H7 (cell line): ENCODE results near the gene OSBPL7. TPM values are rescaled to one million over a fixed set of nuclear protein-coding genes. Genes with fewer than 3 reads are reported as not detected.

Source experiments
- DNase-seq: peaks from one replicate; pipeline ENCODE4 v3.0.0; 2012
- H3K27me3 ChIP-seq: 2 replicates; pipeline ENCODE4 v1.6.0; 2011; ENCODE audit warnings: mild to moderate bottlenecking, low read length; ENCODE audit not compliant: control insufficient read depth, insufficient read depth
- H3K36me3 ChIP-seq: replicated peaks from 2 replicates; pipeline ENCODE4 v1.5.1; 2011; ENCODE audit warnings: low read length; ENCODE audit not compliant: control insufficient read depth, insufficient read depth
- H3K4me3 ChIP-seq: 2 replicates; pipeline ENCODE4 v1.5.1; 2011; ENCODE audit warnings: low read depth, mild to moderate bottlenecking, control low read depth, low read length, moderate library complexity; ENCODE audit not compliant: insufficient read depth
- total RNA-seq: library from RNA; depleted of rRNA; stranded (reverse); fragments of >200 nt; shearing (Covaris generic); gene quantifications from 2 replicates; pipeline ENCODE4 v1.2.3, GENCODE V29; 2014

OSBPL7 gene
- total RNA-seq, 1 experiment from 2014 or later = 11.3 TPM

DNA sequence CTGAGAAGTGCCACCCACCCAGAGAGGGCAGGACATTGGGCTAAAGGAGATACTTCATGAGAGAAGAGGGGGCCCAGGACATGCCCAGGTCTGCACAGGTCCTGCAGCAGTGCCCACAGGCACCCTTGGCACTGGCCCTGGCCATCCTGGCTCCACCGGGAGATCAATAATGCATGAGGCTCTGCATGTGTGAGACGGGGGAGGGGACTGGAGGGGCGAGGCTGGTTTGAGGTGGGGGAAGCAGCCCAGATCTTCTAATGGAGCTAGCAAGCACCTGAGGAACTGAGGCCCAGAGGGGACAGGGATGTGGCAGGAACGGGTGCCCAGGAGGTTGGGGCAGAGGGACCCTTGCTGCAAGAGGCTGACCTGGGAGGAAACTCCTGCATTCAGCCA is 567 bp downstream of the OSBPL7 start:
- Histone ChIP-seq H3K27me3 (no peaks in the 10 kb centered on the region), H3K36me3 (peaks cover 9% of the 10 kb centered on the region), H3K4me3 (peak overlapping the region; percentile 67)
- peak; percentile 66 for DNase-seq

DNA sequence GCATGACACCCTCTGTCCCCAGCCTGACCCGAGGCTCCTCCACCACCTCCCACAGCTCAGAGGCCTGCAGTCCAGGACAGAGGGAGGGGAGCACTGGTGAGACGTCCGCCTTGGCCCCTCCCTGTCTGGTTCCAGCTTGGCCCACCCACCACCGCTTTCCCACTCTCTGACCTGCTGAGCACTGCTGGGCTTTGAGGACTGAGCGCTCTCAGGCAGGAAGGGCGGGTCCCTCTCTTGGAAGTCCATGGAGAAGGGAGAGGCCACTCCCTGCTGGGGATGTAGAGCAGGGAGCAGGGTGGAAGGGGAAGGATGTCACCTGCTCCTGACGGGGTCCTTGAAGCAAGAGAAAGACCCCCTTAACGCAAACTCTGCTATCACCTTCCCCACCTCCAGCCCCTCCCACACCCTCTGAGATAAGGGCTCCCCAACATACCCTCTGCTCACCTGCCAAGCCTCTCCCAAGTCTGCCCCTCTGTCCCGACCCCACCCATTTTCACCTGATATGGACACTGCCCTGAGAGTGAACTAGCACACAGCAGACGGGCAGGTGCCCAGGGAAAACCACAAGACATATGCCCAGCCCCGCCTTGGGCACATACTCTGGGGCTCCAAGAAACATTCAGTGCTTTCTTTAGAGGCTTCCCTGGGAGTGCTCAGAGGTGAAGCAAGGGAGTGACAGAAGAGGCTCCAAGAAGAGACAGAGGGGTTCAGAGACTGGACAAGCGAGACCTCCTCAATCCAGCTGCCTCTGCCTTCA is 1.4 kb downstream of the OSBPL7 start:
- Histone ChIP-seq H3K36me3 (peaks cover 10% of the 10 kb centered on the region), H3K4me3 (no peak overlapping the region), H3K27me3 (no peaks in the 10 kb centered on the region)
- no peak for DNase-seq

GRCh38 chr17:47819475-47819874 is 2.1 kb downstream of the OSBPL7 start:
- no peak for DNase-seq
- no peak overlapping the region for H3K4me3 ChIP-seq
- peaks cover 10% of the 10 kb centered on the region for H3K36me3 ChIP-seq
- no peaks in the 10 kb centered on the region for H3K27me3 ChIP-seq

- H3K4me3 ChIP-seq = no peak overlapping the region
- H3K27me3 ChIP-seq = no peaks in the 10 kb centered on the region
- DNase-seq = no peak
- H3K36me3 ChIP-seq = peaks cover 2% of the 10 kb centered on the region
These were observed 3.4 kb downstream of the OSBPL7 start for GRCh38 chr17:47818002-47818695.

DNA sequence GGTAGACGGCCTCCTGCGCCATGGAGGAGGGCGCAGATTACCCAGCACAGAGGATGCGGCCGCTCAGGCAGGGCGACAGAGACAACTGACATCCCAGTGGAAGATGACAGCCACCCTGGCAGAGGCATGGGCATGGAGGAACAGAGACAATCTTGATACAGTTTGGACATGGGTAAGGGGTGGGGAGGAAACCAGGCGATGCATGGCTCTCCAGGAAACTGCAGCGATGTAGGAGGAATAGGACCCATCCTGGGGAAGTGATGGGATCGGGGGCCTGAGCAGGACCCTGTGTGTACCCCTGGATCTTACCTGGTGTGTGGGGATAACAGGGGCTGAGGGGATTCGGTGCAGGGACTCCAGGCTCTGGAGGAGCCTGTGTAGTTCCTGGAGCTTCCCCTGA is 4.6 kb downstream of the OSBPL7 start:
- Histone ChIP-seq H3K36me3 (peaks cover 2% of the 10 kb centered on the region), H3K27me3 (no peaks in the 10 kb centered on the region), H3K4me3 (no peak overlapping the region)
- no peak for DNase-seq

- Histone ChIP-seq H3K27me3 (no peaks in the 10 kb centered on the region), H3K36me3 (peaks cover 2% of the 10 kb centered on the region), H3K4me3 (no peak overlapping the region)
- DNase-seq = no peak
These were observed 5.4 kb downstream of the OSBPL7 start for GRCh38 chr17:47816111-47816735.

- Histone ChIP-seq H3K4me3 (no peak overlapping the region), H3K36me3 (peaks cover 2% of the 10 kb centered on the region), H3K27me3 (no peaks in the 10 kb centered on the region)
- DNase-seq = no peak
These were observed 6.3 kb downstream of the OSBPL7 start for GRCh38 chr17:47815106-47815918.

GRCh38 chr17:47813512-47814031 is 8.0 kb downstream of the OSBPL7 start:
- DNase-seq = no peak
- Histone ChIP-seq H3K27me3 (no peaks in the 10 kb centered on the region), H3K4me3 (no peak overlapping the region), H3K36me3 (peaks cover 2% of the 10 kb centered on the region)

DNA sequence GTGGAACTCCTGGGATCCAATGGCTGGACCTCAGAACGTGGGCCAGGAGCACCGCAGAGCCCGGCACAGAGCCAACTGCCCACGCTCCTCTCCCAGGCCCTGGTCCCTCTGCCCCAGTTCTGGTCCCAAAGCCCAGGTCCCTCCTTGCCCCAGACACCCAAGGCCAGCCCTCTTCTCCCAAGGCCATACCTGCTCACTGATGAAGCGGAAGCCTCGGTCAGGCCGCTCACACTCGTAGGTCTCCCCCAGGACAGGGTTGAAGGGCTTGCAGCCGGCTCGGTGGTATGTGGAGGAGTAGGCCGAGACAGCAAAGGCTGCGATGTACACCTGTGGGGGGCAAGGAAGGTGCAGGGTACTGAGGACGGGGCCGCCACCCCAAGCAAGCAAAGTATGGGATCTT is 8.5 kb downstream of the OSBPL7 start:
- Histone ChIP-seq H3K4me3 (no peak overlapping the region), H3K27me3 (no peaks in the 10 kb centered on the region), H3K36me3 (peaks cover 2% of the 10 kb centered on the region)
- DNase-seq = peak; percentile 25

DNA sequence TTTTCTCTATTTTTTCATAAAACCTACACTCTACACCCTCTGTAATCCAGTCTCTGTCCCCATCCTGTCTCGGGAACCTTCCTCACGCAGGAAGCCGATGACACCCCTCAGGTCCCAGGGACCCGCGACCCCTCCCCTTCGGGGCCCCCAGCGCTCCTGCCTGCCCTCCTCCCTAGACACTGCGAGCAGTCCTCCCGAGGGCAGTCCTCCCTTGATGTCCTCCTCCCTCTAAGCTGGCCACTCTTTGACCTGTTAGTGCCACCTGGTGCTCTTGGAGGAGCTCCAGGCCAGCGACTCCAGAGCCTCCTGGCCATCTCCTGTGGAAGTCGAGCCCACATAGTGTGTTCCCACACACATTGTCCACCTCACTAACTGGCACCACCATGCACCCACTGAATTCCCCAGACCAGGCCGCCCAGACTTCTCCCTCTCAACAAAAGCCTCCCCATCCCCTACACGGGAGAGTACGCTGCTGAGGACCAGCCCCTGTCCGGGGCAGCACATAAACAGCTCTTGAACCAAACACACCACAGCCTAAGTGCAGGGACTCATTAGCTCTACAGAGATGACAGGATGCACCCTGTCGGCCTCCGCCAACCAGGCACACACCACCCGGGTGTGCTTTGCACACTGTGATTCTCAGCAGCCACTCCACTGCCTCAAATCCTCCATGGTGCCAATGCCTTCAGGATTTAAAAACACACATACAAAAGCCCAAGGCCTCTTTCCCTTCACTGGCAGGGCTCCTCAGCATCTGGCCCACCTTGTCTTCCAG is 9.3 kb downstream of the OSBPL7 start:
- H3K27me3 ChIP-seq = no peaks in the 10 kb centered on the region
- peaks cover 2% of the 10 kb centered on the region for H3K36me3 ChIP-seq
- H3K4me3 ChIP-seq = no peak overlapping the region
- peak; percentile 41 for DNase-seq

- no peak overlapping the region for H3K4me3 ChIP-seq
- no peaks in the 10 kb centered on the region for H3K27me3 ChIP-seq
- peaks cover 2% of the 10 kb centered on the region for H3K36me3 ChIP-seq
- DNase-seq = peak; percentile 9
These were observed 9.9 kb downstream of the OSBPL7 start for GRCh38 chr17:47811709-47812108.

GRCh38 chr17:47810901-47811635 is 10.5 kb downstream of the OSBPL7 start:
- H3K27me3 ChIP-seq = no peaks in the 10 kb centered on the region
- H3K36me3 ChIP-seq = peaks cover 2% of the 10 kb centered on the region
- no peak overlapping the region for H3K4me3 ChIP-seq
- DNase-seq = peak; percentile 17

GRCh38 chr17:47810200-47810821 is 11.3 kb downstream of the OSBPL7 start:
- Histone ChIP-seq H3K27me3 (no peaks in the 10 kb centered on the region), H3K4me3 (no peak overlapping the region)
- peak; percentile 84 for DNase-seq

More at GRCh38 chr17:47810200-47810821, 11.3 kb downstream of the OSBPL7 start:
- peaks cover 1% of the 10 kb centered on the region for H3K36me3 ChIP-seq
